ENCODE measurements around the gene RHOT2.

- TF ChIP-seq EP300 (IDR thresholded peaks at IDR 0.05) (no peak), CTCF (IDR thresholded peaks at IDR 0.05) (no peak), POLR2A (IDR thresholded peaks at IDR 0.05) (no peak)
Measured at GRCh38 chr16:666572-666971, 1.4 kb upstream of the RHOT2 start.
